Calu3 (cell line): ENCODE data around the gene GIPC1. TPM values are rescaled to one million over a fixed set of nuclear protein-coding genes. Genes with fewer than 3 reads are reported as not detected.
A peak's percentile ranks its signal among the peaks of the same experiment; 100 is the strongest.

Source experiments
- BruUV-seq: library from RNA; stranded (reverse); fragments of 400-500 nt; replicated peaks from 2 replicates; lab custom pipeline; 2021; lab: Mats Ljungman, UMichigan
- CTCF ChIA-PET: fragments of 300-600 bp; sonication (Branson Sonifier 250); formaldehyde crosslinking; loops from one replicate; lab custom pipeline; 2022; ENCODE audit warnings: antibody characterized with exemption; lab: Charles Lee
- DNase-seq: peaks from one replicate; pipeline ENCODE4 v3.0.0; 2022
- H3K27ac Mint-ChIP-seq: one replicate; pipeline ENCODE4 v1.8.0; 2022; ENCODE audit warnings: mixed read lengths; ENCODE audit not compliant: unreplicated experiment
- H3K27me3 Mint-ChIP-seq: one replicate; pipeline ENCODE4 v1.8.0; 2022; ENCODE audit warnings: mixed read lengths; ENCODE audit not compliant: unreplicated experiment
- H3K36me3 Mint-ChIP-seq: one replicate; pipeline ENCODE4 v1.8.0; 2022; ENCODE audit warnings: mild to moderate bottlenecking, moderate library complexity, mixed read lengths; ENCODE audit not compliant: insufficient read depth, unreplicated experiment
- H3K4me1 Mint-ChIP-seq: one replicate; pipeline ENCODE4 v1.8.0; 2022; ENCODE audit warnings: mild to moderate bottlenecking, low read depth, mixed read lengths; ENCODE audit not compliant: unreplicated experiment
- H3K4me3 Mint-ChIP-seq: one replicate; pipeline ENCODE4 v1.8.0; 2022; ENCODE audit warnings: mild to moderate bottlenecking, low read depth, moderate library complexity, mixed read lengths; ENCODE audit not compliant: unreplicated experiment
- H3K9me3 Mint-ChIP-seq: one replicate; pipeline ENCODE4 v1.8.0; 2022; ENCODE audit warnings: low read depth, mixed read lengths; ENCODE audit not compliant: unreplicated experiment
- intact Hi-C: fragments of 100-400 bp; cut with micrococcal nuclease; formaldehyde crosslinking; loops from one replicate; pipeline ENCODE4 v1.10.0; 2022; ENCODE audit not compliant: unreplicated experiment
- total RNA-seq: library from RNA; stranded (reverse); gene quantifications from 2 replicates; pipeline ENCODE4 v1.2.3, GENCODE V29; 2022
- TF ChIP-seq, protein P1 (sequence below): fragments of 200-600 bp; IDR thresholded peaks from one replicate; pipeline ENCODE4 v1.8.0; 2022; ENCODE audit warnings: antibody characterized with exemption; ENCODE audit not compliant: unreplicated experiment

GIPC1 gene
- total RNA-seq, 1 experiment from 2014 or later: 139 TPM

DNA sequence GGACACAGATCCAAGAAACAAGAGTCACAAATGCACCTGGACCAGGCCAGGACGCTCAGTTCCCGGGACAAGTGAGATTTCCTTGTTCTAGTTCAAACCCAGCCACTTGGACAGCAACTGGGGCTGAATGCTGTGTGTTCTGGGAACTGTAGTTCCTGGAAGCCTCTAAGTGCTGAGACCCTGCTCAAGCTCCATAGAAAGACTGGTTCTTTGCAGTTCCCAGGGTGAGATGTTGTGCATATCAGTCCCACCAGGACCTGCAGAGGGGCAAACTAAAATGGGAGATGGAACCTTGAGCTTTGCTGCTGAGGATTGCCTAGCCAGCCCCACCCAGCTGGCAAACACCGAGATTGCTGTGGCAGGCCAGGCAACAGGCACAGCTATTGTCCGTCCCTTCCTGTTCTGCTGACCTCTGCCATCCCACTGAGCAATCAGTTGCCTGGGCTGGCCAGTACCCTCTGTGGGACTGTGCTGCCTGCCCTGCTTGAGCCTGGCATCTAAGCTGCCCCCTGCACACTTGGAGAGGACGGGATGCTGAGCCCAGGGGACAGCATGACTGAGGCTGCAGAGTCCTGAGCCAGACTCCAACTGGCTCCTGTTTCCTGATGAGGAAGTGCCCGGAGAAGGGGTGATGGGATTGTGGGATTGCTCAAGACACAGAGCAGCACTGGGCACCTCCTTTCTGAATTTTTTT lies 1.4 kb upstream of the GIPC1 start:
- peaks cover 43% of the 10 kb centered on the region for H3K36me3 Mint-ChIP-seq
- H3K4me1 Mint-ChIP-seq: peaks cover 21% of the 10 kb centered on the region
- peak overlapping the region; percentile 51 for H3K4me3 Mint-ChIP-seq
- no TSS peak for BruUV-seq
- TF ChIP-seq, protein P1, sequence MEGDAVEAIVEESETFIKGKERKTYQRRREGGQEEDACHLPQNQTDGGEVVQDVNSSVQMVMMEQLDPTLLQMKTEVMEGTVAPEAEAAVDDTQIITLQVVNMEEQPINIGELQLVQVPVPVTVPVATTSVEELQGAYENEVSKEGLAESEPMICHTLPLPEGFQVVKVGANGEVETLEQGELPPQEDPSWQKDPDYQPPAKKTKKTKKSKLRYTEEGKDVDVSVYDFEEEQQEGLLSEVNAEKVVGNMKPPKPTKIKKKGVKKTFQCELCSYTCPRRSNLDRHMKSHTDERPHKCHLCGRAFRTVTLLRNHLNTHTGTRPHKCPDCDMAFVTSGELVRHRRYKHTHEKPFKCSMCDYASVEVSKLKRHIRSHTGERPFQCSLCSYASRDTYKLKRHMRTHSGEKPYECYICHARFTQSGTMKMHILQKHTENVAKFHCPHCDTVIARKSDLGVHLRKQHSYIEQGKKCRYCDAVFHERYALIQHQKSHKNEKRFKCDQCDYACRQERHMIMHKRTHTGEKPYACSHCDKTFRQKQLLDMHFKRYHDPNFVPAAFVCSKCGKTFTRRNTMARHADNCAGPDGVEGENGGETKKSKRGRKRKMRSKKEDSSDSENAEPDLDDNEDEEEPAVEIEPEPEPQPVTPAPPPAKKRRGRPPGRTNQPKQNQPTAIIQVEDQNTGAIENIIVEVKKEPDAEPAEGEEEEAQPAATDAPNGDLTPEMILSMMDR: no peak
- H3K27me3 Mint-ChIP-seq: no peaks in the 10 kb centered on the region
- H3K27ac Mint-ChIP-seq: peak overlapping the region; percentile 89
- no peaks in the 10 kb centered on the region for H3K9me3 Mint-ChIP-seq
- peak; percentile 64 for DNase-seq
- intact Hi-C loops: no loop called here
- CTCF ChIA-PET: interaction anchor here (0.6 to 2.3 kb wide), 2 partner anchors 8 to 559 kb away, joined by 5 to 12 read pairs; no protein-coding TSS in a partner anchor

DNA sequence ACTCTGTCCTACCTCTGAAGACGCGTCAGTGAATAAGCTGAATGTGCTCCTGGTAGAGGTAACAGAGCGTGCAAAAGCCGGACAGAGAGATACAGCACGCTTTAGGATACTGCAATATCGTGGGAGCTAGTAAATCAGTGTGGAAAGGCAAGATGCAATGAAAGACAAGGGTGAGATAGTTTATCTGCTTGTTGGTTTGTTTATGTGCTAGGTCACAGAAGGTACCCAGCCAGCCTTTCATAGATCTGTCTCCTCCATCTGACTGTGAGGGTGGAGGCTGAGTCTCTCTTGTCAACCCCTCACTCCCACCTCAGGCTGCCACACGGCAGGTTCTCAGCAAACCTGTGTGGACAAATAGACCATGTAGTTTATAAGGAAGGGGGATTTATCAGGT lies 904 bp upstream of the GIPC1 start:
- H3K27me3 Mint-ChIP-seq: no peaks in the 10 kb centered on the region
- peak overlapping the region; percentile 73 for H3K4me3 Mint-ChIP-seq
- BruUV-seq: TSS peak; percentile 81
- CTCF ChIA-PET: interaction anchor here (1.0 to 2.3 kb wide), 2 partner anchors 9 to 13 kb away, joined by 3 to 12 read pairs; no protein-coding TSS in a partner anchor
- H3K36me3 Mint-ChIP-seq: peaks cover 46% of the 10 kb centered on the region
- TF ChIP-seq, protein P1: no peak
- intact Hi-C loops: no loop called here
- peaks cover 19% of the 10 kb centered on the region for H3K4me1 Mint-ChIP-seq
- H3K9me3 Mint-ChIP-seq: no peaks in the 10 kb centered on the region
- H3K27ac Mint-ChIP-seq: peak overlapping the region; percentile 89
- no peak for DNase-seq

DNA sequence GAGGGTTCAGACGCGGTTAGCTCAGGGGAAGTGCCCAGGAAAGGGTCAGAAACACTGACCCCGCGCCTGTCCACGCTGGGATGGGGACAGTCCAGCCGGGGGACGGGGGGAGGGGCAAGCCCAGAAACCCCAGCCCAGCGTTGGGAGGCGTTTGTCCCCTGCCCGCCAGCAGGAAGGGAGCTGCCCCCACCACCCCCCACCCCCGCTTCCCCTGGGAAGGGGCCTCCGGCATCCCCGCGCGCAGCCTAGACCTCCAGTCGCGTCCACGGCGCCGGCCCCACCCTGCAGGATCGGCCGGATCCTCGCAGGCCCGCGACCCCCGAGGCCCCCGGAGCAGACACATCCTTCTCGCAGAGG lies 277 bp downstream of the GIPC1 start:
- H3K4me3 Mint-ChIP-seq: peak overlapping the region; percentile 73
- peaks cover 19% of the 10 kb centered on the region for H3K4me1 Mint-ChIP-seq
- CTCF ChIA-PET: interaction anchor here (0.5 to 2.3 kb wide), 5 partner anchors 10 to 373 kb away, joined by 3 to 12 read pairs (median 3); no protein-coding TSS in a partner anchor
- H3K36me3 Mint-ChIP-seq: peaks cover 58% of the 10 kb centered on the region
- intact Hi-C loops: no loop called here
- H3K27ac Mint-ChIP-seq: peak overlapping the region; percentile 89
- DNase-seq: no peak
- no peaks in the 10 kb centered on the region for H3K27me3 Mint-ChIP-seq
- no peaks in the 10 kb centered on the region for H3K9me3 Mint-ChIP-seq
- TF ChIP-seq, protein P1: no peak
- BruUV-seq: no TSS peak

DNA sequence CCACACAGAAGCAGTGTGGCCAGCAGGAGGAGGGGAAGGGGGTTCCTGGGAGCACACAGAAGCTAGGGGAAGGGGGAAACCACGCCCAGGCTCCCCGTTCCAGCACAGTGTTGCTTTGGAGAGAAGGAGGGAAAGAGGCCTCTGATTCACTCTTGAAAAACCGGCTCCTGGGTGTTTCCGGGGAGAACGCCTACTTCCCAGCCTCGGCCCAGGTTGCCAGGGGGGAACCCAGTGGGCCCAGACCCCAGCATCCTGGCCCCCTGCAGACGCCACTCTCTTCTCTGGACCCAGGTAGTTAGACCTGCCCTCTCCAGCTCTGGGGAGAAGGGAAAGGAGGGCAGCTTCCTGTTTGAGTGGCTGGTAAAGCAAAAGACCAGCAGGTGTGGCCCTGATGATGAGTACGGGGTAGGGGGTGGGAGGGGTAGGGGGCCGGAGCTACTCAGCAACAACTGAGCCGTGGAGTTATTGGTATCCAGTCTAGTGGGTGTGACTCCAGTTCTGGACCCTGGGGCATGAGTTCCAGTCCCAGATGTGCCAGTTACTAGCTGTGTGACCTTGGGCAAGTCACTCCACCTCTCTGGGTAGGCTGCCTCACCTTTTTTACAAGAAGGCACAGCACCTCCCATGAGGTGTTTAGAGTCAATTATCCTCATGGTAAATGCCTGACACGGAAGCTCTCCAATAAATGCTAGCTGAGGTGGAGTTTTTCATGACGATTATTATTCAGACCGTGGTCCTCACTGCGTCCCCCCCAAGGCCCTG lies 836 bp downstream of the GIPC1 start:
- TF ChIP-seq, protein P1: no peak
- BruUV-seq: no TSS peak
- CTCF ChIA-PET: interaction anchor here (0.7 to 1.3 kb wide), 2 partner anchors 11 to 359 kb away, joined by 3 read pairs; partner anchors contain the start of gene ASF1B
- Mint-ChIP-seq H3K27ac (peak overlapping the region; percentile 26), H3K36me3 (peaks cover 64% of the 10 kb centered on the region), H3K4me1 (peaks cover 19% of the 10 kb centered on the region), H3K4me3 (peak overlapping the region; percentile 73), H3K27me3 (no peaks in the 10 kb centered on the region), H3K9me3 (no peaks in the 10 kb centered on the region)
- peak; percentile 50 for DNase-seq
- intact Hi-C loops: no loop called here
